HG02759 (cell line): ENCODE results near the gene CORO2B.

Experiments used
- ATAC-seq: cut with Tn5 transposase; IDR thresholded peaks from one replicate; pipeline ENCODE4 v1.9.1; 2021; ENCODE audit warnings: mild to moderate bottlenecking, moderate library complexity; ENCODE audit not compliant: unreplicated experiment

Gene CORO2B

DNA sequence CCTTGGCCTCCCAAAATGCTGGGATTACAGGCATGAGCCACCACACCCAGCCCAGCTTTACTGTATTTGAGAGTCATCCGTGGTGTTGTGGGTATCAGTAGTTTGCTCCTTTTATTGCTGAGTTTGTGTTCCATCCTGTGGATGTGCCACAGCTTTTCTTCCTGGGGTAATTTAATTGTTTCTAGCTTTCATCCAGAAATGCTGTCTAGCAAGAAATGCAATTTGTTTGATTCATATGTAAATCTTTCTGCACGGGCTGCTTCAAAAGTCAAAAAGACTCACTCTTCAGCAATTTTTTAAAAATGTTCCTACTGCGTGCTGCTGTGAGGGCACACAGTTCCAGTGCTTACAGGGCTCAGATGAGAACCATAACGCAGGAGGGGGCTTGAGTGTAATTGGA lies 47.1 kb downstream of the CORO2B start:
- no peak for ATAC-seq

DNA sequence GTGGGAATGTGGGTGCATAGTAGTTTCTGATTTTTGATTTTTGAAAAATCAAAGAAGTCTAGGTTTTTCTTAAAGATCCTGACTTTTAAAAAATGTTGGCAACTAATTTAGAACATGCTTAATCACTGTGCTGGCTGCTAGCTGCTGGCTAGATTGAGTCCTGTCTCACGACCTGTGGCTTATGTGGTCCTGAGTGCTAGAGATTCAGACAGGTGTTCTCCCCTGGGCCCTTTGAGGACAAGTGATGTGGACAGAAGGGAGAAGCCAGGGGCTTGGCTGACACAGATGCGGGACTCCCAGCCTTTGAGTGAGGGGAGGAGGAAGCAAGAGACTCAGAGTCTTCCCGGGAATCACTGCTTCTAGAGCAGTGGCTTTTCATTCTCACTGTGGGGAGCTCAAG lies 47.5 kb downstream of the CORO2B start:
- no peak for ATAC-seq

DNA sequence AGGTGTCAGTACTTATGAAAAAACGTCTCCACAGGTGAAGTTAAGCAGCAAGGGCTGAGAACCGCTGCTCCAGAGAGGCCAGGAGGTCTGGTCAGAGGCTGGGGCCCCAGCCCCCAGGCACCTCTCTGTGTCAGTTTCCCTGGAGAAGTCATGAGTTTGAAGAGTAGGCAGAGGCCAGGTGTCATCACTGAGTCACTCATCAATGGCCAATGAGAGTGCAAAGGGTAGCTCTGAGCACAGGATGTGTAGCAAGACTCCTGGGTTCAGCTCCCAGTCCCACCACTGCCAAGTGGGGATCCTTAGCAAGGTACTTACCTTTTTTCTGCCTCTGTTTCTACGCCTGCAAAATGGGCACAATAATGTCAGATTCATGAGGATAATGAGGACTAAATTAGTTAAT lies 47.9 kb downstream of the CORO2B start:
- no peak for ATAC-seq

DNA sequence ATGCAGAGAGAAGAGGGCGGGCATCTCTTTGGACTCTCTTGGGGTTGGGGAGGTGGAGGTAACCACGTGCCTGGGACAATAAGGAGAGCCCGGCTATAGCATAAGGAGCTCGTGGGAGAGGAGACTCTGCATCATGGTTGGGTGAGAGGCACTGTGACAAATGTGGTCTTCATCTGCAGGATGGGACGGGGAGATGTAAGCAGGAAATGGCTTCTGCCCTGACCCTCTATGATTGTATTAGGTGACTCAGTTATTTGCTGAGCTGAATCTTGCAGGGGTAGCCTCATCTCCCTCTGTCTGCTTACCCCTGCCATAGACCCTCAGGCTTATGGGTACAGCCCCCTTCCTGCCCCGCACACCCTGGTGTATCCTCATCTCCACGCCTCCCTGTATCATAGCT lies 48.7 kb downstream of the CORO2B start:
- no peak for ATAC-seq

DNA sequence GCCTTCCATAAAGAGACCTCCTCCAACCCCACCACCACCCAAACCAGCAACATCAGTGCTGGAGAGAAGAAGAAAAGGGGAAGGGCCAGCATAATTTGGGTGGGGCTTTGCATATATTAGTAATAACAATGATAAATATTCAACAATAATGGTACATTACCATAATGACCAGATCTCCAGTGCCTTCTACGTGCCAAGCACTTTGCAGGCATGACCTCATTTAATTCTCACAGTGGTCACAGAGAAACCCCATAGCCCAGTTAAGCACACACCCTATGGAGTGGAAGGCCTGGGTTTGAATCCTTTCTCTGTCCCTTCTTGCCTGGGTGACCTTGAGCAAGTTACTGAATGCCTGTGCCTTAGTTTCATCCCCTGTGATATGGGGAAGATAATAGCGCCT lies 49.2 kb downstream of the CORO2B start:
- no peak for ATAC-seq

DNA sequence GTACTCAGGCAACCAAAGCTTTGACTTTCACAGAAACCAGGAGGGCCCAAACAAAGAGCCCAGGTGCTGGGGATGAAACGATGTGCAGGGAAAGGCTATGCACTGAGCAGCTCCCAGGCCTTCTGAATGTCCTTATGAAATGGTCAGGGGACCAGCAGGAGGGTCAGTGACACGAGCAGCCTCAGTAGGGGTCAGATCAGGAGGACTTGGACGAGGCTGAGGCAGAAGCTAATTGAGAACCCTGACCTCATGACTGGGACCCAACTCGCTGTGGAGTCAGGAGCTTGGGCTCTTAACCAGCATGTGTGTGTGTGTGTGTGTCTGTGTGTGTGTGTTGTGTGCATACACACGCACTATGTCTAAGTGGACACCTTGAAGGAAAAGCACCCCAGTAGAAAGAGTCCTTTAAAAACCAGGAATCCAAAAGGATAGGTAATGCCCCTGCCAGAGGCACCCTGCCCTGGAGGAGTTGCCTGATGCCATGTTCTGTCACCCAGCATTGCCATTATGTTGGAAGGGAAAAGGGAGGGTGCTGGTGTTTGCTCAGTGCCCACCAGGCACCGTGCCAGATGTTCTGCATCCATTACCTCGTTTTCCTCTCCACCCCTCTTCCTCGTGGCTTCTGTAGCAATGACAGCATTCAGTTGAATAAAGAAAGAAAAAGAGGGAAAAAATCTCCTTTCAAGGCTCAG lies 50.9 kb downstream of the CORO2B start:
- no peak for ATAC-seq

DNA sequence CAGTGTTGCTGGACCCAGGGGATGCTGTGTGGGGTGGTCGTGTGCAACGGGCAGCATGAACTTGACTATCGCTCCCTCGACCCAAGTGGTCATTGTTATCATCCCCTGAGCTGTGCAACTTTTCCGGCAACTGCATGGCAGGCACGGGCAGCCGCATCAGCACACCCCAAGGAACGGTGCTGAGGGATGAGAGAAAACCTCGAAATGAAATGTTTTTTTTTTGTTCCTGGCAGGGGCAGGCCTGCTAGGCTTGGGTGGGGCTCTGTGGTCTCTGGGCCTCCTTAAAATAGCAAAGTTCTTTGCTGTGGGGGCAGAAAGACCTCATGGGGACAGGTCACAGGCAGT lies 51.4 kb downstream of the CORO2B start:
- ATAC-seq: no peak

DNA sequence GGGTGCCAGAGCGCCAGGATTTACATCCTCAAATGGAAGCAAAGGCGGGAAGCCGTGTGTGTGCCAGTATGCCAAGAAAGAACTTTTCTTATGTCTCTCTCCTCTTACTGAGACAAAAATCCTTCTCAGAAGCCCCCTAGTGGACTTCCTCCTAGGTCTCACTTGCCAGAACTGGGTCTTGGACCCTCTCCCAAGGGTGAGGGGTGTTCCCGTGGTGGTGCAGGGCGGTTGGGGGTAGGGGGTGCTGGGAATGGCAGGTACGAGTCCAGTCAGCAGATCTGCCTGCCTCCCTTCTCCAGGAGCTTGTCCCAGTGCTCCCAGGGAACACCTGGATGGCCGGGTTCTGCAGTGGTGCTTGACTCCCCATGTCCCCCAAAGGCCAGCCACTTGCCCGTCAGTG lies 52.0 kb downstream of the CORO2B start:
- ATAC-seq: no peak

DNA sequence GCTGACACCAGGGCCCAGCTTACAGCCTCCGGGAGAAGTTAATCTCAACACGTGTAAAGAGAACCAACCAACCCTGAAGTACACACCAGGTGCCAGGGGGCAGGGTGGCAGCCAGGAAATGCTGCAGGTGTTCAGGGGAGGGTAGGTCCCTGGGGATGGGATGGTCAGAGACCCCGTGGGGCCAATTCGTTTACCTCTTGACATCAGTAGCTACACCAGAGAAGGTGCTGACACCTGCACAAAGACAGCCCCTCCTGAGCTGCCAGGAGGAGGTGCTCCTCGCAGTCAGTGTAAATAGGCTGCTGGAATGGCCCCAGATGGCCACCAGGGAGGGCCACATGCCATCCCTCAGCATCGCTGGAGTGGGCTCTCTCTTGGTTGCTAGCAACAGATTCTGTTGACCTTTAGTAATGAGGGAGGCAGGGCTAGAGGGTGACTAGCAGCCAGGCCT lies 52.8 kb downstream of the CORO2B start:
- no peak for ATAC-seq

DNA sequence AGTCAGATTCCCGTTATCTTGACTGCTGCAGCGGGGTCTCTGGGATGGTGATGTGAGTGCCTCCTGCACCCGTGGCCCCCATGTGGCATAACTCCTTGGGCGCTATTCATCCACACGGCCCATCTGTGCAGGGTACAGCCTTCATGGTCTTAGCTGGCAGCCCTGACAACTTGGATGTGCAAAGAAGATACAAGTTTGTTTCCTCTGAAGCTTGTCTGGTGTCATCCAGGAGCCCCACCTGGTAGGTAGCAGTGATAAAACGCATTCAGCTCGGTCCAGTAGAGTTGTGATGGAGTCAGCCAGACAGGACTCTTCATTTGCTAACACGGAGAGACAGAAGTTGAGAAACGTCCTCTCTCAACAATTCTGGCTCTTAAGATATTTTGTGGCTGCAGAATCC lies 53.3 kb downstream of the CORO2B start:
- no peak for ATAC-seq

DNA sequence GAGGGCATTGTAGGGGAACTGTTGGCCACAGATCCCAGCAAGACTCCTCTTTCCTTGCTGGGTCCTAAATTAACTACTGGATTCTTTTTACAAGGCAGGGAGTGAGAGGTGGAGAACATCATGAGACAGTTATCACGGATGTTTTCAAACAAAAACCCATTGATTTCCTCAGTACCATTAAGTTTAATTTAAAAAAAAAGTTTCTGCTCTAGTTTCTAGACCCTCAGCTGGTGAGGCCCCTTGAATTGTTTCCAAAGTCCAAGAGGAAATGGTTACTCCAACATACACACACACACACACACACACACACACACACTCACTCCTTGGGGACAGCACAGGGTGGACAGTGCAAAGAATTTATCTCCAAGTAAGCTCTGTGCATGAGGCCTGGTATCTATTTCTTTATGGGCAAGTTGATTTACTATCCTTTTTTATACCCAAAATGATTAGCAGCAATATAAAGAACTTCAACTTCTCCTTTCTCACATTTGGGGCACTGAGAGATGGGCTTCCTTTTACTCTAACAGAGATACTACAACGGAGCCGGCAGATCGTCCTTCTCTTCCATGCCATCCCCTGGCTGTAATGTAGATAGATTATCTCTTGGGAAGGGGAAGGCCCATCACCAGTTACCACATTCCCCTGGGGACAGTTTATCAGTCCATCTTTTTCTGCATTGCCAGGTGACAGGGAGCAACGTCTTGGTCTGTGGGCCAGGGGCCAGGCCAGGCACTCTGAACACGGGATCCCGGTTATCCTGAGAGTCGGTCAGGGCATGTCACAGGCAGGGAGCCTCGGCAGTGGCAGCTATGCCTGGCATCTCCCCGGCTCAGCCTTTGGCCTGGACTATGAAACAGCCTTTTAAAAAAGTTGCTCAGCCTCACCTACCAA lies 54.7 kb downstream of the CORO2B start:
- ATAC-seq: no peak

DNA sequence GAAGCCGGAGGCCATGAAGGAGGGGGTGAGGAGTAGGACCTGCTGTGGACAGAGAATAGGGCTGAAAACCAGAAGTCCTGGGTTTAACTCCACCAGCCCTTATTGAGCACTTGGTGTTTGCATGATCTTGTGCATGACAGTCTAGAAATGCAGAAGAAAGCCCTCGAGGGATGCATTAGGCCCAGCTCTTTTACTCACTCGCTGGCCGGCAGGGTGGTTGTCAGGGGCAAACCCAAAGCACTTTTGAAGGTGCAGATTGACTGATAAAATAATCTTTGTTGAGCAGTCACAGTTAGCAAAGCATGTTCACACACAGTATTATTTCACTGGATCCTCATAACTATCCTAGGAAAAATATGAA lies 55.3 kb downstream of the CORO2B start:
- no peak for ATAC-seq

DNA sequence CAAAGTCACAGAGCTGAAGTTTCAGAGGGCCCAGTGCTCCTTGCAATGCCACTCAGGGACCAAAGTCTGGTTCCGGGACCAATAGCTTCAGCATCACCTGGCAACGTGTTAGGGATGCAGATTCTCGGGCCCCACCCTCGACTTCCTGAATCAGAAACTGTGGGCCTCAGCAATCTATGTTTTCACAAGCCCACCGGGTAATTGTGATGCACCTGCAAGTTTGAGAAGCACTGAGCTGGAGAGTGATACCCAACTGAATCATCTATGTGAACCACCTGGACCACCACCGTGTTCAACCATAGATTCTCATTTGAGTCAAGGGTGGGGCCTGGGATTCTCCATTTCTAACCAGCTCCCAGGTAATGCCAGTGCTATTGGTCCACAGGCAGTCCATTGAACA lies 55.7 kb downstream of the CORO2B start:
- ATAC-seq: no peak

DNA sequence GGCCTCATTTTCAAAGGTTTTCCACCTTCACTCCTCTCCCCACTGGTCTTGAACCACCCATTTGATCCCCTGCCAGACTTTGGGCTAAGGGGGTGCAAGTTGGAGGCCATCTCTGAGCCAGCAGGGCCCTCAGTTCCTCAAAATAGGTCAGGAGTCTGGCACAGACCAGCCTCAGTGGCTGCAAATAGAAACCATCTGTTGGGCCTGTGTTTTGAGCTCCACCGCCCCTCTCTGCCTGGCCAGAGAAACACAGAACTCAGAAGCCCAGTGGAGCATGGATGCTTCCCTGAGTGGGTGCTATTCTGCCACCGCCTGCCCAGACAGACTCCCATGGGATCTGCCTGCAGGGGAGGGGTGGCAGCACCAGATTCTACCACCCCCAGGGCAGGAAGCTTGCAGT lies 56.3 kb downstream of the CORO2B start:
- no peak for ATAC-seq

DNA sequence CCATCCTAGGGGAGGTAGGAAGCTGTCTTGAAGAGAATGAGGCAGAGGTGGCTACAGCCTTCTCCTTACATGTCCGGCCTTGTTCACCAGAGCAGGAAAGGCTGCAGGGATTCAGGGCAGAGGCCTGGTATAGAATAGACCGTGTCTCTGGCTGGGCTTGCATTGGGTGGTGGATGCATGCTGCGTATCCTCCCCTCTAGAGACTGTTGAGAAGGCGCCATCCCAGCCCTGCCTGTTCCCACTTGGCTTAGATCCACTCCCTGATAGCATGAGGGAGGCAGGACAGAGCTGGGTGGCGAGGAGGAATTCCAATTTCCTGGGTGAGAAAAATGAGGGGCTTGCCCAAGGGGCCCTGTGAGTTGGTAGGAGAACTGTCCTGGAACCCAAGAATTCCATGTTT lies 57.5 kb downstream of the CORO2B start:
- no peak for ATAC-seq

DNA sequence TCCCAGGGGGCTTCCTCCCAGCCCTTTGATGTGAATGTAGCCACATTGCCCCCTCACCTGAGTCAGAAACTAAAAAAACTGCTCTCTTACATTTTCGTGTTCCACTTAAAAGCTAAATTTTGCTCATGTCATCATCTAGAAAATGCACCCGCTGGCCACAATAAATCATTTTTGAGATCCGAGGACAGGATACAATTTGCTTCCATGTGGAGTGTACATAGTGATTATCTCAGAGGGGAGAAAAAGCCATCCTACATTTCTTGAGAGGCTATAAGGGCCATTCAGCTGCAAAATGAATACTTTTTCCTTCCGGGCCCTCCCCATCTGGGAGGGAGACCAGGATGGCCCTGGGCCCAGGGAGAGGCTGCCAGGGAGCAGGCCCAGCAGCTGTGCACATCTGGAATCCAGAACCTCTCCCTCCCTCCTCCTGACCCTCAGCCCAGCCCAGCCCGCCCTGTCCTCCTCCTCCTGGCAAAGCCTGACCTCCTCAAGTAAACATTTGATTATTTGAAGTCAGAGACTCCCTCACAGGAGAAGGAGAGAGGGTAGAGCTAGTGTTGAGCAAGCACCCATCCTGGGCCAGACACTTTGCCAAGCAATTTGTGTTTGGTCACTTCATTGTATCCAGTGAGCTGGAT lies 59.1 kb downstream of the CORO2B start:
- ATAC-seq: no peak

DNA sequence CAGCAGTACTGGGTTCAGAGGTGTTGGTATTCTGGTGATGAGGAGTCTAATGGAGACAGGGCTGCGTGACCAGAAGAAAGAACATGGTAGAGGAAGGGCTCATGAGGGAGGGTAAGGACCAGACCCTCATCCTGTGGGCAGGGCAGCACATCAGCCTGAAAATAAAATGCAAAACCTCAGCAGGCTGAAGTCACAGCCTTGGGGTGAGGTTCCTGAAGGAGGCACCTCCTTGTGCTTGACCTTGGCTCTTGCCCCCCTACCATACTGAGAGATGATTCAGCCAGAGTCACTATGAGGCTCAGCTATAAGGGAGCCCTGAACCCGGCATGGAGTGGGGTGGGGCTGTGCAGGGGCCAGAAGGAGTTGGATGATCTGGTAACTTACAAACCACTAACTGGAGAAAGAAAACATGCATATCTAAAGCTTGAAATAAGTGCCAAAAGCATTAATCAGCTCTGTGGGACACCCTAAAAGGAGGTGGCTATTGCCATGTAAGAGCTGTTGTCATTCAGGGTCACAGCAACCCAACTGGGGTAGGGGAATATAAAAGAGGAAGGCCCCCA lies 60.2 kb downstream of the CORO2B start:
- no peak for ATAC-seq

DNA sequence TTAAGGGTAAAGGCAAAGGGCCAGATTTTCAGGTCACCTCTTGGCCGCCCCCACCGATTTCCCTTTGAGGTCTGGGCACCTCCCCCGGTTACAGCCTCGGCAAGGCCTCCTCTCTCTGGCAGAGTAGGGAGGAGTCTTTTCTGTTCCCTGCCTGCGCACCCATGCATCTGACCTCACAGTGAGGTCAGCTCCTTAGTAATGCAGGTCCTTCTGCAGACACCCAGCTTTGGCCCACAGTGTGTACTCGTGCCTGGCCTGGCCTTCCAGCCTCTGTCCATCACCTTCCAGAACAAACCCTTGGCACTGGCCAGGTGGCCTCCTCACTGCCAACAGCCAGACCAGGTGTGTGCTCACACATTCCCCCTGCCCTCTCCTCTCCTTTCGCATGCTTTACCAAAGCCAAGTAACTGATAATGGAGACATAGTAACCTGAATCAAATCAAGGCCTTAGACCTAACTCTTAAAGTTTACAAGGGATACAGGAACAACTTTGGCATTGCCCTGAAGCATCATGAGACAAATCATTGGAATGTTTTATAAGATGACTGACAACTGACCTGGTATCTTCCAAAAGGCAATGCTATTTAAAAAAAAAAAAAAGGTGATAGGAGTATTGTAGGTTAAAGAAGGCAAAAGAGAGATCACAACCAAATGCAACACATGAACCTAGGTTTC lies 61.3 kb downstream of the CORO2B start:
- no peak for ATAC-seq

DNA sequence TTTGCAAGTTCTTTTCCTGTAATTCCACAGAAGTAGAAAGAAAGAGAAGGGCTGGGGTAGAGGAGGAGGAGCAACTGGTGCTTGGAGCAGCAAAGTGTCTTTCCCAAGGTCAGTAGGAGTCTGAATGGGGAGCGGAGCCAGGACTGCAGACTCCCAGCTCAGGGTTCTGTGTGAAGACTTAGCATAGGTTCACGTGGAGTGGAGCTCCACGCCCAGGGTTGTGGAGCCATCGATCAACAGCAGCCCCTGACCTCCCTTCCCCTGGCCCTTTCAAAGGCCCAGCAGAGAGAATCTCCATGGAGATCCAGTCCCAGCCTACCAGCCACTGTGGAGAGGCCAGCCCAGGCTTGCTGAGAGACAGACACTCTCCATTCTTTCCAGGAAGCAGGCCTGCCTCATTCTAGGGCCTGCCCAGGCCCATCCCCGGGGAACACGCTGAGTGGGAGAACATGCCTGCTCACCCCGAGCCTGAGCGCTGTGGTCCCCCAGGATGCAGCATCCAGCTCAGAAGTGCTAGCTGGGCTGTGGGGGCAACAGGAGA lies 62.1 kb downstream of the CORO2B start:
- no peak for ATAC-seq

DNA sequence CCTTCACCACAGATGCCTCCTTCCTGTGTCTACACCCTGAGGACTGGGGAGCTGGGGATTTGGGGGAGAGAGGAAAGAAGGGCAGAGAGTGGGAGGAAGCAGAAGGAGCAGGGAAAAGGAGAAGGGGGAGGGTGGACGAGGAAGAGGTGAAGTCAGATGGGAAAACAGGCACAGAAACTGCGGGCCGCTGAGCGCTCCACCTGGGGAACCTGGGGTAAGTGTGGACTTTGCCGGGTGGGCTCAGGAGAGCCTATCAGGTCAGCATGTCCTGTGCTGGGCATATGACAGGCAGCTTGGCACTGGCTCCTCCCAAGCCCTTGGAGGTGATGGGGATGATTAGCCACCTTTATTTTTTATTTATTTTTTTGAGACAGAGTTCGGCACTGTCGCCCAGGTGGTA lies 62.6 kb downstream of the CORO2B start:
- no peak for ATAC-seq

DNA sequence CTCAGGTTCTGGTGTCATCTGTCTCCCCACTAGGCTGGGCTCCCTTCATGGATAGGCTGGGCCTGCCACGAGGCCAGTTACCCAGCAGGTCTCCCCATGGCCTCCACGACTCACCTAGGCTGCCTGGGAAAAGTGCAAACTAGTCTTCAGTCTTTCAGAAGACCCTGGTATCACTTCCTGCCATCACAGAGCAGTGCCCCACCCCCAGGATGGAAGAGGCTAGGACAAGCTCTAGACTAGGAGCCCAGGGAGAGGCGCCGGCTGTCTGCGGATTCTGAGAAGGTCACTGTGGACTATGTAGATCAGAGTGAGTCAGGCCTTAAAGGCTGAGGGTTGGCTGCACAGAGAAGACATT lies 63.7 kb downstream of the CORO2B start:
- no peak for ATAC-seq
